Smooth muscle cell (in vitro differentiated cells): ENCODE measurements around the gene C19orf53. TPM values are rescaled to one million over a fixed set of nuclear protein-coding genes. Genes with fewer than 3 reads are reported as not detected.

Experiments
- DNase-seq: peaks from one replicate; lab custom pipeline; 2025; ENCODE audit not compliant: unreplicated experiment; lab: John Stamatoyannopoulos, UW
- H2AFZ ChIP-seq: fragments of 200-600 bp; sonication (generic); 2 replicates; pipeline ENCODE4 v1.6.0; 2016; ENCODE audit warnings: antibody characterized with exemption, low read depth, mild to moderate bottlenecking
- H3F3A ChIP-seq: fragments of 200-600 bp; sonication (generic); 2 replicates; pipeline ENCODE4 v1.6.0; 2017; ENCODE audit warnings: antibody characterized with exemption, low read depth
- H3K27ac ChIP-seq: fragments of 200-600 bp; sonication (generic); 2 replicates; pipeline ENCODE4 v1.5.1; 2016; ENCODE audit warnings: low read depth, mild to moderate bottlenecking
- H3K27me3 ChIP-seq: fragments of 200-600 bp; sonication (generic); 2 replicates; pipeline ENCODE4 v1.6.1; 2016; ENCODE audit warnings: low read depth, mild to moderate bottlenecking
- H3K36me3 ChIP-seq: fragments of 200-600 bp; sonication (generic); 2 replicates; pipeline ENCODE4 v1.5.1; 2016; ENCODE audit warnings: low read depth
- H3K4me1 ChIP-seq: fragments of 200-600 bp; sonication (generic); 2 replicates; pipeline ENCODE4 v1.5.1; 2016; ENCODE audit warnings: low read depth
- H3K4me2 ChIP-seq: fragments of 200-600 bp; sonication (generic); 2 replicates; pipeline ENCODE4 v1.6.0; 2016; ENCODE audit warnings: mild to moderate bottlenecking
- H3K4me3 ChIP-seq: fragments of 200-600 bp; sonication (generic); 2 replicates; pipeline ENCODE4 v1.5.1; 2016; ENCODE audit warnings: mild to moderate bottlenecking
- H3K79me2 ChIP-seq: fragments of 200-600 bp; sonication (generic); 2 replicates; pipeline ENCODE4 v1.6.0; 2016; ENCODE audit warnings: low read depth, mild to moderate bottlenecking
- H3K9ac ChIP-seq: fragments of 200-600 bp; sonication (generic); 2 replicates; pipeline ENCODE4 v1.6.0; 2016; ENCODE audit warnings: low read depth
- H3K9me3 ChIP-seq: fragments of 200-600 bp; sonication (generic); replicated peaks from 2 replicates; pipeline ENCODE4 v1.5.1; 2016; ENCODE audit warnings: low read depth
- H4K20me1 ChIP-seq: fragments of 200-600 bp; sonication (generic); 2 replicates; pipeline ENCODE4 v1.6.0; 2016; ENCODE audit warnings: low read depth
- WGBS: methylation state at CpG from one replicate; pipeline ENCODE4 v1.1.7; 2016; ENCODE audit warnings: low lambda C conversion rate; 5-methylcytosine and 5-hydroxymethylcytosine counted together
- polyA plus RNA-seq: library from polyadenylated mRNA; unstranded; fragments of >200 nt; fragmentation: Nextera tagmentation; extraction: Ambion mirVana; gene quantifications from 2 replicates; pipeline ENCODE4 v1.2.1, GENCODE V29; 2016
- total RNA-seq: library from RNA; depleted of rRNA; stranded (reverse); fragments of >200 nt; gene quantifications from 2 replicates; pipeline ENCODE4 v1.2.3, GENCODE V29; 2014
- TF ChIP-seq, protein P1 (sequence below): fragments of 200-600 bp; sonication (generic); IDR thresholded peaks from 2 replicates; pipeline ENCODE4 v1.5.1; 2017; ENCODE audit warnings: borderline replicate concordance, mild to moderate bottlenecking, antibody characterized with exemption; ENCODE audit not compliant: insufficient read depth, poor library complexity, severe bottlenecking

Gene C19orf53
- total and polyA plus RNA-seq, 2 experiments from 2014 or later: 192 to 298 TPM

DNA sequence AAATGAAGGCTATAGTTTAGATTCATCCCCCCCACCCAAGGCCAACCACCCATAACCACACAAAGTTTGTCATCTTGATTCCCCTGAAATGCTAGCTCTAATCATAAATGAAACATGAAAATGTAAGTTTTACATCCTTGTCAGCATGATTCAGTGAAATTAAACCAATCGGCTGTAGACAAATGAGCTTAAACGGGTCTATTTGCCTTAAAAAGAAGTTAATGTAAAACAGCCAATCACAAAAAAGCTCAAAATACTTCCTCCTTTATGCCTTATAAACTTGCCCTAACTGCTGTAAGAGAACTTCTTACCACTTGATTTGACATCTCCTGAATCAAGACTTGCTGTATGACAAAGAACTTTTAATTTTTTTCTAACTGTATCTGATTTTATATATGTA, 44.4 kb upstream of the C19orf53 start:
- peaks cover 13% of the 10 kb centered on the region for H3K4me1 ChIP-seq
- H4K20me1 ChIP-seq: no peaks in the 10 kb centered on the region
- H3K27ac ChIP-seq: no peak overlapping the region
- DNase-seq: no peak
- H3K9ac ChIP-seq: no peak overlapping the region
- no peaks in the 10 kb centered on the region for H3K9me3 ChIP-seq
- TF ChIP-seq, protein P1, sequence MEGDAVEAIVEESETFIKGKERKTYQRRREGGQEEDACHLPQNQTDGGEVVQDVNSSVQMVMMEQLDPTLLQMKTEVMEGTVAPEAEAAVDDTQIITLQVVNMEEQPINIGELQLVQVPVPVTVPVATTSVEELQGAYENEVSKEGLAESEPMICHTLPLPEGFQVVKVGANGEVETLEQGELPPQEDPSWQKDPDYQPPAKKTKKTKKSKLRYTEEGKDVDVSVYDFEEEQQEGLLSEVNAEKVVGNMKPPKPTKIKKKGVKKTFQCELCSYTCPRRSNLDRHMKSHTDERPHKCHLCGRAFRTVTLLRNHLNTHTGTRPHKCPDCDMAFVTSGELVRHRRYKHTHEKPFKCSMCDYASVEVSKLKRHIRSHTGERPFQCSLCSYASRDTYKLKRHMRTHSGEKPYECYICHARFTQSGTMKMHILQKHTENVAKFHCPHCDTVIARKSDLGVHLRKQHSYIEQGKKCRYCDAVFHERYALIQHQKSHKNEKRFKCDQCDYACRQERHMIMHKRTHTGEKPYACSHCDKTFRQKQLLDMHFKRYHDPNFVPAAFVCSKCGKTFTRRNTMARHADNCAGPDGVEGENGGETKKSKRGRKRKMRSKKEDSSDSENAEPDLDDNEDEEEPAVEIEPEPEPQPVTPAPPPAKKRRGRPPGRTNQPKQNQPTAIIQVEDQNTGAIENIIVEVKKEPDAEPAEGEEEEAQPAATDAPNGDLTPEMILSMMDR: no peak
- no peak overlapping the region for H3K4me2 ChIP-seq
- H3K79me2 ChIP-seq: no peaks in the 10 kb centered on the region
- peaks cover 5% of the 10 kb centered on the region for H3F3A ChIP-seq
- no peak overlapping the region for H3K4me3 ChIP-seq
- H2AFZ ChIP-seq: peak overlapping the region; percentile 87
- no peaks in the 10 kb centered on the region for H3K36me3 ChIP-seq
- H3K27me3 ChIP-seq: no peaks in the 10 kb centered on the region
- WGBS: 81% methylated on average over 2 of the region's 2 CpGs

DNA sequence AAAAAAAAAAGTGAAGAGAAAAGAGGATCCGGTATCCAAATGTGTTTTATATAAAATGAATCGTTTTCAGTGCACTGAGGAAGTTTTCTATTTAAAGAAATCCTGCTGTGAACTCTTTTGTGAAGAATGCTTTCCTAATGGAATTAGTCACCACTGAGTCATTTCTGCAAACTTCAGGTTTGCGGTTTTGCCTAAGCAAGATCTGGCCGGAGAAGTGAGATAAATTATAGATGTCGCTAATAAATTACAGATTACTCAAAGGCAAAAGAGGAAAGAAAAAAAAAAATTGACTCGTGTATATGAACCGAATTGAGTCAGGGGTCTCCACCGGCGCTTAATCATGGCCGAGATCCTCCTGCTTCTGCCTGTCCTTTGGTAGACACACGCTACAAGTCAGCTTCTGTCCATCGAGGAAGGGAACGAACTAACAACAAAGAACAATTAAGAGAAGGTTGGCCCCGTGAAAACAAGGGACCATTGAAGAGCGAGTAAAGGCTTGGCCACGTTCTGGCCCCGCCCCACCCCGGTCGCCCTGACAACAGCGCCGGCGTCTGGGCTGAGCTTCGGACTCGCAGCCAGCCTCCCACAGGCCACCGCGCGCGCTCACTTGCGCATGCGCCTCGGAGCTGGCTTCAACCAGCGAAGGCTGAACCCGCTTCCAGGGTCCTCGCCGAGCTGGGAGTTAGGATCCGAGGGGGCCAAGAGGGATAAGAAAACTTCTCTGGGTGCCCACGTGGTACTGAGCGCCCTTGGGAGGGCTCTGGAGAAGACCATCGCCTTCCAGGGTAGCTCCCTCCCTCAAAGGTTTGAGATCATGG, 42.9 kb upstream of the C19orf53 start:
- Histone ChIP-seq H3K79me2 (no peaks in the 10 kb centered on the region), H3K4me1 (peaks cover 13% of the 10 kb centered on the region), H3K9me3 (no peaks in the 10 kb centered on the region), H4K20me1 (no peaks in the 10 kb centered on the region), H3K9ac (peak overlapping the region; percentile 95), H3K4me2 (peak overlapping the region; percentile 93), H2AFZ (peak overlapping the region; percentile 87), H3F3A (peaks cover 5% of the 10 kb centered on the region), H3K27ac (peak overlapping the region; percentile 99), H3K27me3 (no peaks in the 10 kb centered on the region), H3K4me3 (peak overlapping the region; percentile 64), H3K36me3 (no peaks in the 10 kb centered on the region)
- WGBS: 3% methylated on average over 39 of the region's 39 CpGs
- DNase-seq: peak; percentile 77
- TF ChIP-seq, protein P1: no peak

DNA sequence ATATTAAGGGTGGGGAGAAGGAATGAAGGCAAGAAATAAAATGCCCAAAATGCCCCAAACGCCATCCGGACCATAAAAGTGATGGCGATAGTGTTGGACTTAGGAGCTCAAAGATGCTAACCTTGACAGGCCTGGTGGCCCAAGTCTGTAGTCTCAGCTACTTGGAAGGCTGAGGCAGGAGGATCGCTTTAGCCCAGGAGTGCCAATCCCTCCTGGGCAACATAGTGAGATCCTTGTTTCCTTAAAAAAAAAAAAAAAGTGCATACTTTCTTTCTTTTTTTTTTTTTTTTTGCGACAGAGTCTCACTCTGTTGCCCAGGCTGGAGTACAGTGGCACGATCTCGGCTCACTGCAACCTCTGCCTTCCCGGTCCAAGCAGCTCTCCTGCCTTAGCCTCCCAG, 41.9 kb upstream of the C19orf53 start:
- peak overlapping the region; percentile 64 for H3K4me3 ChIP-seq
- no peaks in the 10 kb centered on the region for H3K9me3 ChIP-seq
- peaks cover 13% of the 10 kb centered on the region for H3K4me1 ChIP-seq
- H3K36me3 ChIP-seq: no peaks in the 10 kb centered on the region
- no peaks in the 10 kb centered on the region for H3K79me2 ChIP-seq
- no peaks in the 10 kb centered on the region for H3K27me3 ChIP-seq
- no peak for DNase-seq
- peak overlapping the region; percentile 93 for H3K4me2 ChIP-seq
- H2AFZ ChIP-seq: no peak overlapping the region
- 90% methylated on average over 8 of the region's 8 CpGs for WGBS
- no peaks in the 10 kb centered on the region for H4K20me1 ChIP-seq
- TF ChIP-seq, protein P1: no peak
- peaks cover 5% of the 10 kb centered on the region for H3F3A ChIP-seq
- no peak overlapping the region for H3K27ac ChIP-seq
- no peak overlapping the region for H3K9ac ChIP-seq

DNA sequence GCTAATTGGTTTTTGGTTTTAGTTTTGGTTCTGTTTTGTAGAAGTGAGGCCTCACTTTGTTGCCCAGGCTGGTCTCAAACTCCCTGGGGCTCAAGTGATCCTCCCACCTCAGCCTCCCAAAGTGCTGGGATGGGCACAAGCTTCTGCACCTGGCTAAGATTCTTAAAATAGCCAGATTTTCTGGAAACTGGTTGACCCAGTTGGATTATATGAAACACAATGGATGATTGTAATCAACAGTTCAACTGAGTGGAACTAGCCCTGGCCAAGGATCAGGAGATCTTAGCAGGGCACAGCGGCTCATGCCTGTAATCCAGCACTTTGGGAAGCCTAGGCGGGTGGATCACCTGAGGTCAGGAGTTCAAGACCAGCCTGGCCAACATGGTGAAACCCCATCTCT, 39.5 kb upstream of the C19orf53 start:
- H4K20me1 ChIP-seq: no peaks in the 10 kb centered on the region

More for the DNA sequence above, 39.5 kb upstream of the C19orf53 start:
- Histone ChIP-seq H3K79me2 (no peaks in the 10 kb centered on the region), H3K27me3 (no peaks in the 10 kb centered on the region), H3K36me3 (no peaks in the 10 kb centered on the region), H3K4me1 (peaks cover 13% of the 10 kb centered on the region), H3F3A (peaks cover 5% of the 10 kb centered on the region), H3K9me3 (no peaks in the 10 kb centered on the region), H2AFZ (no peak overlapping the region), H3K4me2 (no peak overlapping the region), H3K27ac (no peak overlapping the region), H3K4me3 (no peak overlapping the region), H3K9ac (no peak overlapping the region)
- no peak for DNase-seq
- 98% methylated on average over 2 of the region's 2 CpGs for WGBS
- TF ChIP-seq, protein P1: no peak
